Activated B cell treated with CpG ODN at 0.5 μM for 24 hours (primary cell): ENCODE data around the gene FAM135A. TPM values are rescaled to one million over a fixed set of nuclear protein-coding genes. Genes with fewer than 3 reads are reported as not detected.
A peak's percentile ranks its signal among the peaks of the same experiment; 100 is the strongest.

ENCODE experiments used
- ATAC-seq: fragments of 200-7000 bp; cut with Tn5 transposase; one replicate; pipeline ENCODE4 v1.10.0; 2021; ENCODE audit warnings: low read depth, mild to moderate bottlenecking, moderate library complexity
- CTCF ChIA-PET: fragments of 350-600 bp; sonication (Branson Sonifier 250); formaldehyde crosslinking; loops from one replicate; lab custom pipeline; 2021; ENCODE audit warnings: antibody characterized with exemption; lab: Charles Lee
- POLR2A ChIA-PET: fragments of 350-600 bp; sonication (Branson Sonifier 250); formaldehyde crosslinking; loops from one replicate; lab custom pipeline; 2021; ENCODE audit warnings: antibody characterized with exemption; lab: Charles Lee
- DNase-seq: peaks from one replicate; pipeline ENCODE4 v3.0.0; 2022
- H3K27ac Mint-ChIP-seq: one replicate; pipeline ENCODE4 v1.8.0; 2020; ENCODE audit warnings: mixed read lengths
- H3K27me3 Mint-ChIP-seq: one replicate; pipeline ENCODE4 v1.8.0; 2021; ENCODE audit warnings: mixed read lengths
- H3K36me3 Mint-ChIP-seq: one replicate; pipeline ENCODE4 v1.8.0; 2021; ENCODE audit warnings: low read depth, mixed read lengths
- H3K4me1 Mint-ChIP-seq: one replicate; pipeline ENCODE4 v1.8.0; 2021; ENCODE audit warnings: mixed read lengths
- H3K4me3 Mint-ChIP-seq: one replicate; pipeline ENCODE4 v1.8.0; 2020; ENCODE audit warnings: mild to moderate bottlenecking, mixed read lengths
- H3K9me3 Mint-ChIP-seq: one replicate; pipeline ENCODE4 v1.8.0; 2020; ENCODE audit warnings: mixed read lengths
- intact Hi-C: fragments of 100-400 bp; cut with micrococcal nuclease; formaldehyde crosslinking; loops from one replicate; pipeline ENCODE4 v1.15.1; 2024
- total RNA-seq: library from RNA; stranded (reverse); gene quantifications from 2 replicates; pipeline ENCODE4 v1.2.3, GENCODE V29; 2022
- TF ChIP-seq, protein P1 (sequence below): fragments of 200-600 bp; IDR thresholded peaks from one replicate; pipeline ENCODE4 v1.8.0; 2022; ENCODE audit warnings: antibody characterized with exemption, mild to moderate bottlenecking

Gene FAM135A
- total RNA-seq, 1 donor from 2014 or later = 18.2 TPM

DNA sequence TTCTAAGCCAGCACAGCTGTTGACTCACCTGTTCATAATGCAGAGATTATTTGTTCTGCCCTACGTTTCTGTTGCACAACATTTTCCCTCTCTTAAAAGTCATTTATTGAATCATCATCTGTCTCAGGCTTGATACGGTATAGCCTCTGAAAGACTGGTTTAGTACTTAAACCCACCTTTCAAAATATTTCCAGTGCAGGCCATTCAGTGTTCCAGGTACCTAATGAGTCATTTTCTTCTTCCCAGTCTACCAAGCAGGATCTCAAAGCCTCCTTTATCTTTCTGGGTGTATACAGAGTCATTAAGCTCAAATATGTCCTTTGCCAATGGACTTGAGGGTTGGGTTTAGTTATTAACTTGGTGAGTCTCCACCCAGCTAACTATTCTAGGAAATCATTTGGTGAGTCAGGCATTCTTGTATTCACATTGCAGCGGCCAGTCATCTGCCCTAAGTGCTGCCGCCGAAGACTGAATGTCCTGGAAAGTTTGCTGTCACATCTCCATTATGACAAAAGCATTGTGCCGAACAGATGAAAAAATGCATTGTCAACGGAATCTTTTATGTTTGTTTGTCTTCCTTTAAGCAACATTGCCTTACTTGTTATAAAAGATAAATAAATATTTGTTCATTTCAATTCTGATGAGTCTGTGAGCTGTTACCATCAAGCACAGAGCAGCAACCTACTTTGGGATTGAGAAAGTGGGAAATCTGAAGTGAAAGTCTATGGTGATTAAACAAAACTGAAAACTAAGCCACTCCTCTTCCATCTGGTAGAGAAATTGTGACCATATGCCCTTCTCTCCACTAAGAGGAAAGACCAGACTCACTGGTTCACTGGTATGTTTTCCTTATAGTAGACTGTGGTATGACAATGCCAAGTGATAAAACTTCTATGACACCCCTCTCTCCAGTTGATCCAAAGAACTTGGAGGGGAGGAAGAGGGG, 14.3 kb upstream of the FAM135A start:
- H3K4me1 Mint-ChIP-seq = no peaks in the 10 kb centered on the region
- no peaks in the 10 kb centered on the region for H3K36me3 Mint-ChIP-seq
- H3K4me3 Mint-ChIP-seq = no peak overlapping the region
- TF ChIP-seq, protein P1, sequence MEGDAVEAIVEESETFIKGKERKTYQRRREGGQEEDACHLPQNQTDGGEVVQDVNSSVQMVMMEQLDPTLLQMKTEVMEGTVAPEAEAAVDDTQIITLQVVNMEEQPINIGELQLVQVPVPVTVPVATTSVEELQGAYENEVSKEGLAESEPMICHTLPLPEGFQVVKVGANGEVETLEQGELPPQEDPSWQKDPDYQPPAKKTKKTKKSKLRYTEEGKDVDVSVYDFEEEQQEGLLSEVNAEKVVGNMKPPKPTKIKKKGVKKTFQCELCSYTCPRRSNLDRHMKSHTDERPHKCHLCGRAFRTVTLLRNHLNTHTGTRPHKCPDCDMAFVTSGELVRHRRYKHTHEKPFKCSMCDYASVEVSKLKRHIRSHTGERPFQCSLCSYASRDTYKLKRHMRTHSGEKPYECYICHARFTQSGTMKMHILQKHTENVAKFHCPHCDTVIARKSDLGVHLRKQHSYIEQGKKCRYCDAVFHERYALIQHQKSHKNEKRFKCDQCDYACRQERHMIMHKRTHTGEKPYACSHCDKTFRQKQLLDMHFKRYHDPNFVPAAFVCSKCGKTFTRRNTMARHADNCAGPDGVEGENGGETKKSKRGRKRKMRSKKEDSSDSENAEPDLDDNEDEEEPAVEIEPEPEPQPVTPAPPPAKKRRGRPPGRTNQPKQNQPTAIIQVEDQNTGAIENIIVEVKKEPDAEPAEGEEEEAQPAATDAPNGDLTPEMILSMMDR = no peak
- no peaks in the 10 kb centered on the region for H3K9me3 Mint-ChIP-seq
- ATAC-seq (no peak), DNase-seq (no peak)
- POLR2A ChIA-PET = no interaction called here
- CTCF ChIA-PET = no interaction called here
- H3K27ac Mint-ChIP-seq = no peak overlapping the region
- H3K27me3 Mint-ChIP-seq = peaks cover 18% of the 10 kb centered on the region
- intact Hi-C loops = no loop called here

DNA sequence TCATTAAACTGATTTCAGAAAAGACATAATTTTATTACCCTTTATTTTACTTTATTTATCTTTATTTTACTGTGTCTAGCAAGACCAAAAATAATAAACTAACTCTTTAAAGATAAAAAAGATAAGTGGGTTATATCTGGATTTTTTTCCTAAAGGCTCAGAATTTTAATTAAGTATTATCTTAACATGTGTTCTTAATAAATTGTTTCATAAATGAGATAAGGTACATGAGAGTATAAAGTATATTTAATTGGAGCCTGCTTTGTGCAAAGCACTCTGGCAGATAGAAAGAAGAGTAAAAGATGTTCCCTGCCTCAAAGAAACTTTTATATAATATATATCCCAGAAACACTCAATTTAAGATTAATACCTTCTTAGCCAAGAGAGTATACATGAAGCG, 8.7 kb upstream of the FAM135A start:
- TF ChIP-seq, protein P1 = no peak
- Mint-ChIP-seq H3K27me3 (peaks cover 18% of the 10 kb centered on the region), H3K36me3 (no peaks in the 10 kb centered on the region), H3K9me3 (no peaks in the 10 kb centered on the region), H3K4me3 (no peak overlapping the region), H3K4me1 (no peaks in the 10 kb centered on the region), H3K27ac (no peak overlapping the region)
- ChIA-PET POLR2A (no interaction called here), CTCF (no interaction called here)
- intact Hi-C loops = no loop called here
- DNase-seq (no peak), ATAC-seq (no peak)

DNA sequence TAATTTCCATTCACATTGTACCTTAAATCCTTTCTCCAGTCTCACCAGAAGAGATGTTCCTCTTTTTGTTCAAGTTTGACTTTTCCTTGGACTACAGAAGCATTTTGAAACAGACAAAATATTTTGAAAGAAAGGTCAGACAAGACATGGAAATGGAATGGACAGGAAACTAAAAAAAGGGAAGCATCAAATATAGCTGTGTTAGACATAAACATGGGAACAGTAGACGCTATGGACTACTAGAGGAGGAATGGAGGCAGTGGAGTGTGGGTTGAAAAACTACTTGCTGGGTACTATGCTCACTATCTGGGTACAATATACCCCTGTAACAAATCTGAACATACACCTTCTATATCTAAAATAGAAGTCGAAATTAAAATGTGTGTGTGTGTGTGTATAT, 4.1 kb upstream of the FAM135A start:
- intact Hi-C loops = no loop called here
- Mint-ChIP-seq H3K9me3 (no peaks in the 10 kb centered on the region), H3K27ac (no peak overlapping the region), H3K4me1 (peaks cover 9% of the 10 kb centered on the region), H3K36me3 (peaks cover 9% of the 10 kb centered on the region), H3K4me3 (no peak overlapping the region), H3K27me3 (peaks cover 12% of the 10 kb centered on the region)
- ChIA-PET POLR2A (no interaction called here), CTCF (no interaction called here)
- TF ChIP-seq, protein P1 = no peak
- DNase-seq (no peak), ATAC-seq (no peak)

DNA sequence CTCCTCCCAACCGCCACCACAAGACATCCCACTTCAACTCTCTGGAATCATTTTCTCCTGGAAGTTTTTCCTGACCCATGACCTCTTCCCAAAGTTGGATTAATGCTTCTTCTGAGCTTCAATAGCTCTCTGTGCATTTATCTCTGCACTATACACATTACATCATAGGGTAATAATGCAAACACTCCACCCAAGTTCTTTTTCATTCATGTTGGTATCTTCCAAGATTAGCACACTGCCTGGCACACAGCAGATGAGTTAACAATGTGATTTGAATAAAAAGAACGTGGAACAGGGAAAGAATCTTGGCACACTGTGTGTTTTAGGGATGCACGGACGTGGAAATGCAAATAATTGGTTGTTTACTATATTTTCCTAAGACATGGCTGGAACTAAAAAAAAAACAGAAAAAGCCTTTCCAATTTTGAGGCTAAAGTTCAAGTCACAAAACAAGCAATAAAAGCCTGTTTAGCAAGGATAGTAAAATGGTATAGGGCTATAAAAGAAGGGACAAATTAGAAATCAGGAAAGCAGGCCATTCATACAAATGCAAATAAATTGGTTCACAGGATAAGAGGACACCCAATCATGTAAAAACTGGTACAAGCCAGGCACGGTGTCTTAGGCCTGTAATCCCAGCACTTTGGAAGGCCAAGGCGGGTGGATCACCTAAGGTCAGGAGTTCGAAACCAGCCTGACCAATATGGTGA, 1.6 kb upstream of the FAM135A start:
- ChIA-PET POLR2A (interaction anchor here (0.7 to 3.0 kb wide), 3 partner anchors 157 to 1084 kb away, joined by 4 to 21 read pairs (median 6); partner anchors contain the start of gene SMAP1), CTCF (no interaction called here)
- TF ChIP-seq, protein P1 = no peak
- H3K4me1 Mint-ChIP-seq = peaks cover 23% of the 10 kb centered on the region
- no peak overlapping the region for H3K27ac Mint-ChIP-seq
- H3K27me3 Mint-ChIP-seq = peaks cover 8% of the 10 kb centered on the region
- H3K36me3 Mint-ChIP-seq = peaks cover 10% of the 10 kb centered on the region
- intact Hi-C loops = loop anchor here (2.0 to 5.0 kb wide), 3 partner anchors 41 to 615 kb away; partner anchors contain the start of gene LMBRD1
- H3K4me3 Mint-ChIP-seq = peak overlapping the region; percentile 36
- no peak for ATAC-seq
- no peaks in the 10 kb centered on the region for H3K9me3 Mint-ChIP-seq
- DNase-seq = no peak
